Memory B cell (primary cell): Measurements from ENCODE around the gene MRPS9.

ENCODE experiments used
- ATAC-seq: fragments of 150-1000 bp; cut with Tn5 transposase; 2 replicates; pipeline ENCODE4 v1.10.0; 2021; ENCODE audit warnings: low read depth, mild to moderate bottlenecking, moderate library complexity
- DNase-seq, 2 donors: peaks; one replicate each; pipeline ENCODE4 v3.0.0; 2022; ENCODE audit warnings: low spot score in 2 of 2
- H3K27ac Mint-ChIP-seq: one replicate; pipeline ENCODE4 v1.8.0; 2022; ENCODE audit warnings: mild to moderate bottlenecking, moderate library complexity, mixed read lengths
- H3K27me3 Mint-ChIP-seq: one replicate; pipeline ENCODE4 v1.8.0; 2022; ENCODE audit warnings: mixed read lengths
- H3K36me3 Mint-ChIP-seq: one replicate; pipeline ENCODE4 v1.8.0; 2022; ENCODE audit warnings: mild to moderate bottlenecking, mixed read lengths
- H3K4me1 Mint-ChIP-seq: one replicate; pipeline ENCODE4 v1.8.0; 2022; ENCODE audit warnings: mixed read lengths
- H3K4me3 Mint-ChIP-seq: one replicate; pipeline ENCODE4 v1.8.0; 2022; ENCODE audit warnings: mild to moderate bottlenecking, moderate library complexity, mixed read lengths
- H3K9me3 Mint-ChIP-seq: one replicate; pipeline ENCODE4 v1.8.0; 2022; ENCODE audit warnings: mixed read lengths

MRPS9 gene

DNA sequence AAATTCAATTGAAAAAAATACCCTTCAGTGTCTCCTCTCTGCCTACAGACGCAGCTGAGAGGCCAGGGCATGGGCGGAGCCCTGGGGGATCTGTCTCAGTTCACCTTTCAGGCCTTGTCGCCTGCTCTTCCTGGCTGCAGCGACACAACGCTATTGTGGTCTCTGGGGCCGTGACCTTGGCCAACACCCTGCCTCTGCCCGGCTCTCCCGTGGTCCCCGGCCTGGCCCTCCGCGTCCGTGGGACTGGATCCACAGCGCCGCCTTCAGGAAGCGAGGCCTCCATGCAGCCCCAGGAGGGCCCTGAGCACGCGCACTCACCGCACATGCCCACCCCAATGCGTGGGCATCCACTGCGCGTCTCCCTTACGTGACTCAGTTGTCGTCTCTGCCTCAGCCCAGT lies 81.1 kb downstream of the MRPS9 start:
- no peak overlapping the region for H3K27ac Mint-ChIP-seq
- no peaks in the 10 kb centered on the region for H3K9me3 Mint-ChIP-seq
- H3K4me3 Mint-ChIP-seq, result peak overlapping the region; percentile 31
- H3K4me1 Mint-ChIP-seq, result no peaks in the 10 kb centered on the region
- peaks cover 2% of the 10 kb centered on the region for H3K36me3 Mint-ChIP-seq
- H3K27me3 Mint-ChIP-seq, result no peaks in the 10 kb centered on the region
- ATAC-seq (peak; percentile 49), DNase-seq (no peak)

GRCh38 chr2:105121434-105121833 lies 83.6 kb downstream of the MRPS9 start:
- H3K4me3 Mint-ChIP-seq, result no peak overlapping the region
- H3K27me3 Mint-ChIP-seq, result peaks cover 4% of the 10 kb centered on the region
- no peak for ATAC-seq
- no peaks in the 10 kb centered on the region for H3K9me3 Mint-ChIP-seq
- H3K36me3 Mint-ChIP-seq, result peaks cover 3% of the 10 kb centered on the region
- no peak for DNase-seq
- H3K27ac Mint-ChIP-seq, result no peak overlapping the region
- peaks cover 4% of the 10 kb centered on the region for H3K4me1 Mint-ChIP-seq

GRCh38 chr2:105125428-105125827 lies 87.6 kb downstream of the MRPS9 start:
- H3K4me1 Mint-ChIP-seq, result peaks cover 22% of the 10 kb centered on the region
- ATAC-seq (no peak), DNase-seq (no peak)
- peaks cover 2% of the 10 kb centered on the region for H3K36me3 Mint-ChIP-seq
- H3K27me3 Mint-ChIP-seq, result peaks cover 7% of the 10 kb centered on the region
- H3K4me3 Mint-ChIP-seq, result no peak overlapping the region
- no peak overlapping the region for H3K27ac Mint-ChIP-seq
- peaks cover 1% of the 10 kb centered on the region for H3K9me3 Mint-ChIP-seq

DNA sequence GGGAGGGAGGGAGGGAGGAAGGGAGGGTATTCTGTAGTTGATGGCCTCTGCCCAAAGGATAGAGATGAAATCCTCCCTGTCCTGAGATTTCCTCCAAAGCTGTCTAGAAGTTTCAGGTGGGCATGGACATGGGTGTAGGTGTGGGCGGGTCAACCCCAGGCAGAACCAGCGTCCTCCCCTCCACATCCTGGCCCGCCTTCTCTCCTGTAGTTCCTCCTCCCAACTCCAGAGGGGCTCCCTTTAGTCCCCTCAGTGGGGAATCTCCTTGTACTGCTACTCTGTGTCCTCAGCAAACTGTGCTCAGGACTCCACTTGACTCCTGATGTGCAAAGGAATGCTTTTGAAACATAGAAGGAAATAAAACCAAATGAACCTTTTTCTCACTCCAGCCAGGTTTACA lies 88.1 kb downstream of the MRPS9 start:
- no peak overlapping the region for H3K4me3 Mint-ChIP-seq
- no peak for DNase-seq
- H3K27ac Mint-ChIP-seq, result no peak overlapping the region
- ATAC-seq, result no peak
- H3K4me1 Mint-ChIP-seq, result peaks cover 22% of the 10 kb centered on the region
- H3K9me3 Mint-ChIP-seq, result peaks cover 1% of the 10 kb centered on the region
- H3K27me3 Mint-ChIP-seq, result peaks cover 7% of the 10 kb centered on the region
- peaks cover 2% of the 10 kb centered on the region for H3K36me3 Mint-ChIP-seq

GRCh38 chr2:105126336-105126735 lies 88.5 kb downstream of the MRPS9 start:
- ATAC-seq, result no peak
- DNase-seq, result no peak
- Mint-ChIP-seq H3K9me3 (peaks cover 1% of the 10 kb centered on the region), H3K27me3 (peaks cover 7% of the 10 kb centered on the region), H3K4me1 (peaks cover 22% of the 10 kb centered on the region), H3K36me3 (peaks cover 2% of the 10 kb centered on the region), H3K4me3 (no peak overlapping the region), H3K27ac (no peak overlapping the region)

GRCh38 chr2:105127289-105127915 lies 89.5 kb downstream of the MRPS9 start:
- H3K27ac Mint-ChIP-seq, result no peak overlapping the region
- ATAC-seq (no peak), DNase-seq (no peak)
- H3K27me3 Mint-ChIP-seq, result peaks cover 7% of the 10 kb centered on the region
- H3K9me3 Mint-ChIP-seq, result peaks cover 1% of the 10 kb centered on the region
- H3K36me3 Mint-ChIP-seq, result peaks cover 2% of the 10 kb centered on the region
- H3K4me1 Mint-ChIP-seq, result peaks cover 22% of the 10 kb centered on the region
- H3K4me3 Mint-ChIP-seq, result no peak overlapping the region

DNA sequence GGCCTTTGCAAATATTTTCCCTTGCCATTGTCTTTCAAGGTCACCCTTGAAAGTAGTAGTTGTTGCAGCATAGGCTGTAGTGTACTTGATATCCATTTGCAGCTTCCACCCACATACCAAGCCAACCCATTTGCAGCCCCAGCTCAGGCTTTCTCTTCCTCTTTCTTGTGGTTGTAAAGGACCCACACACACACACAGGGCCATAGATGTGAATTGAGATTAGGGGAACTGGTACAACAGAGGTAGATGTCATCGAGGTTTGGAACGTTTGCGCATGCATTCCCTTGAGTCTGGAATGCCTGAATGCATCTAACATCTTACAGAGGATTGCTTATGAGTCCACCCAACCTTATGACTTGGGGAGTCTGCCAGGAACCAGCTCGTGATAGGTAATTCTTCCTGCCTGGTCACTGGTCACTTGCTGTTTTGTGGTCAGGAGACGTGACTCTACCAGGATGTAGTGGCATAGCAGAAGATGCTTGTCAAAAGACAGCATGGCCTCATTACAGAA lies 91.9 kb downstream of the MRPS9 start:
- H3K27ac Mint-ChIP-seq, result peak overlapping the region; percentile 2
- H3K9me3 Mint-ChIP-seq, result peaks cover 1% of the 10 kb centered on the region
- ATAC-seq (peak; percentile 99), DNase-seq (peak in 1 of 2 donors; percentile 54)
- H3K4me1 Mint-ChIP-seq, result peaks cover 22% of the 10 kb centered on the region
- peak overlapping the region; percentile 4 for H3K4me3 Mint-ChIP-seq
- peaks cover 7% of the 10 kb centered on the region for H3K27me3 Mint-ChIP-seq
- peaks cover 2% of the 10 kb centered on the region for H3K36me3 Mint-ChIP-seq

- H3K36me3 Mint-ChIP-seq, result peaks cover 1% of the 10 kb centered on the region
- peaks cover 1% of the 10 kb centered on the region for H3K9me3 Mint-ChIP-seq
- no peak overlapping the region for H3K27ac Mint-ChIP-seq
- H3K27me3 Mint-ChIP-seq, result peaks cover 5% of the 10 kb centered on the region
- H3K4me3 Mint-ChIP-seq, result no peak overlapping the region
- no peak for DNase-seq
- ATAC-seq, result no peak
- peaks cover 19% of the 10 kb centered on the region for H3K4me1 Mint-ChIP-seq
These were observed 92.7 kb downstream of the MRPS9 start for GRCh38 chr2:105130546-105130945.

DNA sequence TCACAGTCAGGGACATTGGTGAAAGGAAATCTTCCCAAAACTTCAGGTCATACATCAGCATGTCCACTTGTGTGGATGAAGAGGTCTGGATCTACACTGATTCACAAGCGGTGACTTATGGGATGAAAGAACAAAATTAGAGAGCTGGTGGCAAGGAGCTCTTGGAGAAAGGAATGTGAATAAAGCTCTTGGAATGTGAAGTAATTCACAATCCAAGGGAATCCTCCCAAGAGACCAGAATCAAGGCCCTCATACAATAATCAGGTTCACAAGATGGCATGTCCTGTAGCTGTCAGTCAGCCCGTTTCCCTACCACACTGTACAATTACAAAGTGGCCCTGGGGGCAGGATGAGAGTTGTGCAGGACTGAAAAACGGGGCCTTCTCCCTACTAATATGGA lies 96.2 kb downstream of the MRPS9 start:
- Mint-ChIP-seq H3K4me1 (peaks cover 10% of the 10 kb centered on the region), H3K27ac (no peak overlapping the region), H3K9me3 (peaks cover 1% of the 10 kb centered on the region), H3K4me3 (no peak overlapping the region), H3K36me3 (no peaks in the 10 kb centered on the region), H3K27me3 (no peaks in the 10 kb centered on the region)
- DNase-seq (no peak), ATAC-seq (no peak)

DNA sequence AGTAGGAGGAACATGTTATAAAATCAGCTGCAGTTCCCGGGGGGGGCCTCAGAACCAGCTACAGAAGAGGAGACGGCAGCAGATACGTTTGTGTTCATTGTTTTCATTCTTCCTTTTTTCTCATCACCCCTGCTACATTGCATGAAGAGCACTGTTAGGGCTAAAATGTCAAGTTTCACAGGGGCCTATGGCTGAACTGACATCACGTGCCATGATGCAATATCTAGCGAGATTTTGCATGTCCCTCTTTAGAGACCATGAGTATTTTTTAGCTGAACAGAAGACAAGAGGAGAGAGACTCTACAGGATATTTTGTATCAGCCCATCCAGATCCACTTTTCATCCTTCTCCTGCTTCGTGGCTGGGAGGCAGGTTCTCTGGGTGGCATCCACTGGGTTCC lies 97.6 kb downstream of the MRPS9 start:
- H3K4me1 Mint-ChIP-seq, result no peaks in the 10 kb centered on the region
- H3K27me3 Mint-ChIP-seq, result no peaks in the 10 kb centered on the region
- no peak overlapping the region for H3K27ac Mint-ChIP-seq
- H3K36me3 Mint-ChIP-seq, result no peaks in the 10 kb centered on the region
- H3K4me3 Mint-ChIP-seq, result no peak overlapping the region
- ATAC-seq (no peak), DNase-seq (no peak)
- H3K9me3 Mint-ChIP-seq, result no peaks in the 10 kb centered on the region

- ATAC-seq (no peak), DNase-seq (no peak)
- Mint-ChIP-seq H3K36me3 (no peaks in the 10 kb centered on the region), H3K4me1 (peaks cover 6% of the 10 kb centered on the region), H3K4me3 (no peak overlapping the region), H3K27me3 (no peaks in the 10 kb centered on the region), H3K9me3 (no peaks in the 10 kb centered on the region), H3K27ac (no peak overlapping the region)
These were observed 98.5 kb downstream of the MRPS9 start for GRCh38 chr2:105136394-105136793.

GRCh38 chr2:105138643-105139042 lies 100.8 kb downstream of the MRPS9 start:
- H3K4me1 Mint-ChIP-seq, result peaks cover 13% of the 10 kb centered on the region
- no peak for ATAC-seq
- no peak overlapping the region for H3K4me3 Mint-ChIP-seq
- DNase-seq, result no peak
- no peak overlapping the region for H3K27ac Mint-ChIP-seq
- H3K36me3 Mint-ChIP-seq, result no peaks in the 10 kb centered on the region
- no peaks in the 10 kb centered on the region for H3K27me3 Mint-ChIP-seq
- no peaks in the 10 kb centered on the region for H3K9me3 Mint-ChIP-seq

- H3K36me3 Mint-ChIP-seq, result peaks cover 2% of the 10 kb centered on the region
- peaks cover 17% of the 10 kb centered on the region for H3K4me1 Mint-ChIP-seq
- H3K27ac Mint-ChIP-seq, result no peak overlapping the region
- no peaks in the 10 kb centered on the region for H3K27me3 Mint-ChIP-seq
- DNase-seq (no peak), ATAC-seq (no peak)
- no peak overlapping the region for H3K4me3 Mint-ChIP-seq
- no peaks in the 10 kb centered on the region for H3K9me3 Mint-ChIP-seq
These were observed 101.8 kb downstream of the MRPS9 start for GRCh38 chr2:105139556-105140239.

- peaks cover 19% of the 10 kb centered on the region for H3K4me1 Mint-ChIP-seq
- H3K36me3 Mint-ChIP-seq, result peaks cover 4% of the 10 kb centered on the region
- no peak for ATAC-seq
- DNase-seq, result no peak
- no peaks in the 10 kb centered on the region for H3K27me3 Mint-ChIP-seq
- no peak overlapping the region for H3K27ac Mint-ChIP-seq
- H3K9me3 Mint-ChIP-seq, result no peaks in the 10 kb centered on the region
- no peak overlapping the region for H3K4me3 Mint-ChIP-seq
These were observed 102.3 kb downstream of the MRPS9 start for GRCh38 chr2:105140240-105140568.
